ENCODE data around the gene PITX1.

GRCh38 chr5:135007305-135007704 is 26.7 kb downstream of the PITX1 start:
- TF ChIP-seq CTCF (IDR thresholded peaks at IDR 0.05; ENCODE audit: low read depth, low read length, missing input control) = no peak
- TF ChIP-seq FOXA2 (IDR thresholded peaks at IDR 0.05) = no peak
- no peak for TF ChIP-seq YY1 (IDR thresholded peaks at IDR 0.05)
- TF ChIP-seq, protein P1, sequence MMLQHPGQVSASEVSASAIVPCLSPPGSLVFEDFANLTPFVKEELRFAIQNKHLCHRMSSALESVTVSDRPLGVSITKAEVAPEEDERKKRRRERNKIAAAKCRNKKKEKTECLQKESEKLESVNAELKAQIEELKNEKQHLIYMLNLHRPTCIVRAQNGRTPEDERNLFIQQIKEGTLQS (IDR thresholded peaks at IDR 0.05) = no peak
- no peak for TF ChIP-seq HNF4G (IDR thresholded peaks at IDR 0.05)
- no peak for TF ChIP-seq MAX (IDR thresholded peaks at IDR 0.05)
- TF ChIP-seq GABPA (IDR thresholded peaks at IDR 0.05 in 1 of 2, conservative IDR thresholded peaks at IDR 0.05 in 1 of 2) = no peak
- TF ChIP-seq REST (IDR thresholded peaks at IDR 0.05) = no peak
- no peak for TF ChIP-seq SP1 (IDR thresholded peaks at IDR 0.05)
- TF ChIP-seq ZBTB33 (IDR thresholded peaks at IDR 0.05) = no peak
- TF ChIP-seq NR2F2 (IDR thresholded peaks at IDR 0.05) = no peak
- TF ChIP-seq RAD21 (IDR thresholded peaks at IDR 0.05) = no peak
- TF ChIP-seq TAF1 (conservative IDR thresholded peaks at IDR 0.05) = no peak
- no peak for TF ChIP-seq JUND (IDR thresholded peaks at IDR 0.05)

Measured in liver (tissue), 3 donors.